PC-3 (cell line): Measurements from ENCODE around the gene LIPN. TPM values are rescaled to one million over a fixed set of nuclear protein-coding genes. Genes with fewer than 3 reads are reported as not detected.

Source experiments
- ATAC-seq: fragments of 200-7000 bp; cut with Tn5 transposase; 2 replicates; pipeline ENCODE4 v1.9.1; 2020; ENCODE audit warnings: mild to moderate bottlenecking, moderate library complexity
- BruUV-seq: library from RNA; stranded (reverse); fragments of 400-500 nt; replicated peaks from 2 replicates; lab custom pipeline; 2021; lab: Mats Ljungman, UMichigan
- CTCF ChIA-PET: fragments of 300-600 bp; sonication (Branson Sonifier 250); formaldehyde crosslinking; loops from one replicate; lab custom pipeline; 2022; ENCODE audit warnings: antibody characterized with exemption; lab: Charles Lee
- POLR2A ChIA-PET: fragments of 300-600 bp; sonication (Branson Sonifier 250); formaldehyde crosslinking; loops from one replicate; lab custom pipeline; 2022; ENCODE audit warnings: antibody characterized with exemption; ENCODE audit not compliant: unreplicated experiment; lab: Charles Lee
- DNase-seq: peaks from one replicate; pipeline ENCODE4 v3.0.0-alpha.2; 2015
- H2AFZ ChIP-seq: fragments of 300-600 bp; sonication (generic); 2 replicates; pipeline ENCODE4 v1.6.0; 2016; ENCODE audit warnings: antibody characterized with exemption, low read length
- H3F3A ChIP-seq: fragments of 300-600 bp; sonication (generic); one replicate; pipeline ENCODE4 v1.6.0; 2017; ENCODE audit warnings: antibody characterized with exemption, low read length, control low read depth, mild to moderate bottlenecking; ENCODE audit not compliant: unreplicated experiment
- H3K27ac ChIP-seq: fragments of 300-600 bp; sonication (generic); 2 replicates; pipeline ENCODE4 v1.5.1; 2016; ENCODE audit warnings: mild to moderate bottlenecking, low read length
- H3K27me3 ChIP-seq: fragments of 300-600 bp; sonication (generic); 2 replicates; pipeline ENCODE4 v1.6.1; 2016; ENCODE audit warnings: low read length, mixed read lengths
- H3K36me3 ChIP-seq: fragments of 300-600 bp; sonication (generic); 2 replicates; pipeline ENCODE4 v1.6.1; 2016; ENCODE audit warnings: low read depth, mixed run types, low read length, mixed read lengths
- H3K4me1 ChIP-seq: fragments of 300-600 bp; sonication (generic); 2 replicates; pipeline ENCODE4 v1.5.1; 2016; ENCODE audit warnings: low read length; ENCODE audit not compliant: insufficient read depth
- H3K4me2 ChIP-seq: fragments of 300-600 bp; sonication (generic); 2 replicates; pipeline ENCODE4 v1.6.0; 2016; ENCODE audit warnings: low read length
- H3K4me3 ChIP-seq: fragments of 300-600 bp; sonication (generic); 2 replicates; pipeline ENCODE4 v1.5.1; 2016; ENCODE audit warnings: mild to moderate bottlenecking, low read length, mixed read lengths
- H3K79me2 ChIP-seq: fragments of 300-600 bp; sonication (generic); 2 replicates; pipeline ENCODE4 v1.6.1; 2017; ENCODE audit warnings: low read length, mixed read lengths
- H3K9ac ChIP-seq: fragments of 300-600 bp; sonication (generic); 2 replicates; pipeline ENCODE4 v1.6.0; 2016; ENCODE audit warnings: mild to moderate bottlenecking, low read length
- H3K9me2 ChIP-seq: fragments of 300-600 bp; sonication (generic); replicated peaks from 2 replicates; pipeline ENCODE4 v1.6.1; 2016; ENCODE audit warnings: mixed run types, low read length, mixed read lengths
- H3K9me3 ChIP-seq: fragments of 300-600 bp; sonication (generic); 2 replicates; pipeline ENCODE4 v1.6.1; 2016; ENCODE audit warnings: low read length, mixed read lengths
- H4K20me1 ChIP-seq: fragments of 300-600 bp; sonication (generic); 2 replicates; pipeline ENCODE4 v1.6.1; 2016; ENCODE audit warnings: low read length, mixed read lengths
- EZH2 ChIP-seq: fragments of 300-600 bp; sonication (generic); IDR thresholded peaks from one replicate; pipeline ENCODE4 v1.6.1; 2017; ENCODE audit warnings: antibody characterized with exemption, mild to moderate bottlenecking, low read length; ENCODE audit not compliant: unreplicated experiment
- EZH2phosphoT487 ChIP-seq: fragments of 300-600 bp; sonication (generic); IDR thresholded peaks from 2 replicates; pipeline ENCODE4 v1.6.1; 2018; ENCODE audit warnings: mild to moderate bottlenecking, antibody characterized with exemption, low read length, borderline replicate concordance
- intact Hi-C: fragments of 100-400 bp; cut with micrococcal nuclease; formaldehyde crosslinking; loops from 2 replicates; pipeline ENCODE4 v1.9.0; 2023
- total RNA-seq: library from RNA; depleted of rRNA; stranded (reverse); fragments of >200 nt; gene quantifications from 2 replicates; pipeline ENCODE4 v1.2.3, GENCODE V29; 2014; rRNA removed
- TF ChIP-seq, protein P1 (sequence below): fragments of 300-600 bp; sonication (generic); conservative IDR thresholded peaks from 2 replicates; pipeline ENCODE4 v1.5.1; 2017; ENCODE audit warnings: antibody characterized with exemption, low read depth, mild to moderate bottlenecking, low read length

LIPN gene
- total RNA-seq, 1 experiment from 2014 or later: not detected

DNA sequence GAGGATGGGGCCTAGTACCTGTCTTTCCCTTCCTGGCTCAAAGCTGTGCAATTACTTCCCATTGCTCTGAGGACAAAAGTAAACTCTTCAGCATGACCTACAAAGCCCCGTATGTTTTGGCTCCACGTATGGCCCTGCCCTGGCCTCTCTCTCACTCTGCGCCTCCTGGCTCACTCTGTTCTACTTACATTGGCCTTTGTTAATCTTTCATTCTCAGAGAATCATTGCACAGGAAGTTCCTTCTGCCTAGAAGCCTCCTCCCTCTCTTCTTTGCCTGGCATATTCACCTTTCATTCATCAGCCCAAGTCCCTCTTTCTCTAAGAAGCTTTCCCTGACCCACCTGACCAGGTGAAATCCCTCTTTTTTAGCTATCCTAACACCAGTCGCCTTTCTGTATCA is 66.6 kb downstream of the LIPN start:
- TF ChIP-seq EZH2 (no peak), EZH2phosphoT487 (no peak)
- TF ChIP-seq, protein P1, sequence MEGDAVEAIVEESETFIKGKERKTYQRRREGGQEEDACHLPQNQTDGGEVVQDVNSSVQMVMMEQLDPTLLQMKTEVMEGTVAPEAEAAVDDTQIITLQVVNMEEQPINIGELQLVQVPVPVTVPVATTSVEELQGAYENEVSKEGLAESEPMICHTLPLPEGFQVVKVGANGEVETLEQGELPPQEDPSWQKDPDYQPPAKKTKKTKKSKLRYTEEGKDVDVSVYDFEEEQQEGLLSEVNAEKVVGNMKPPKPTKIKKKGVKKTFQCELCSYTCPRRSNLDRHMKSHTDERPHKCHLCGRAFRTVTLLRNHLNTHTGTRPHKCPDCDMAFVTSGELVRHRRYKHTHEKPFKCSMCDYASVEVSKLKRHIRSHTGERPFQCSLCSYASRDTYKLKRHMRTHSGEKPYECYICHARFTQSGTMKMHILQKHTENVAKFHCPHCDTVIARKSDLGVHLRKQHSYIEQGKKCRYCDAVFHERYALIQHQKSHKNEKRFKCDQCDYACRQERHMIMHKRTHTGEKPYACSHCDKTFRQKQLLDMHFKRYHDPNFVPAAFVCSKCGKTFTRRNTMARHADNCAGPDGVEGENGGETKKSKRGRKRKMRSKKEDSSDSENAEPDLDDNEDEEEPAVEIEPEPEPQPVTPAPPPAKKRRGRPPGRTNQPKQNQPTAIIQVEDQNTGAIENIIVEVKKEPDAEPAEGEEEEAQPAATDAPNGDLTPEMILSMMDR: no peak
- intact Hi-C loops: no loop called here
- CTCF ChIA-PET: no interaction called here
- Histone ChIP-seq H3K4me2 (no peak overlapping the region), H3K27me3 (no peaks in the 10 kb centered on the region), H4K20me1 (no peaks in the 10 kb centered on the region), H2AFZ (no peak overlapping the region), H3K4me1 (no peaks in the 10 kb centered on the region), H3K9ac (no peak overlapping the region), H3K79me2 (no peaks in the 10 kb centered on the region), H3K36me3 (no peaks in the 10 kb centered on the region), H3K27ac (no peak overlapping the region), H3K9me2 (no peaks in the 10 kb centered on the region), H3K4me3 (no peak overlapping the region), H3F3A (no peaks in the 10 kb centered on the region), H3K9me3 (no peaks in the 10 kb centered on the region)
- DNase-seq: no peak
- ATAC-seq: no peak
- no TSS peak for BruUV-seq
- POLR2A ChIA-PET: no interaction called here

DNA sequence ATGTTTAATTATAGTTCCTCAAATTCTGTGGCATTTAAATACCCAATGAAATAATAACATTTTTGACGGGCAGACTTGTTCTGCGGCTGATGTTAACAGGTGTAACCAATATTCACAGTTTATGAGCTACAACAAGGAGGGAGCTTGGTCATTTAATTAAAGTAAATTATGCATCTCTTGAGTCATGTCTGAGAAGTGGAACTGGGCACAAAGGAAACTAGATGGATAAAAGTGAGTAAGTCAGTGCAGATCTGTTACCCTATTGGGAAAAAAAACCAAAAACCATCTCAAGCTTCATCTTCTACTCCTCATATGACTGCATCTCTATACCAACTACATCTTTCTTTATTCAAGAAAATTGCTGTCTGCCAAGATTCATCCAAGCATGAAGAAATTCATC is 67.9 kb downstream of the LIPN start:
- POLR2A ChIA-PET: no interaction called here
- TF ChIP-seq EZH2phosphoT487: no peak
- TF ChIP-seq EZH2: no peak
- TF ChIP-seq, protein P1: no peak
- Histone ChIP-seq H3K9ac (no peak overlapping the region), H3K9me3 (no peaks in the 10 kb centered on the region), H3K79me2 (no peaks in the 10 kb centered on the region), H3K36me3 (no peaks in the 10 kb centered on the region), H3K27me3 (no peaks in the 10 kb centered on the region), H4K20me1 (no peaks in the 10 kb centered on the region), H3K4me3 (no peak overlapping the region), H2AFZ (no peak overlapping the region), H3K9me2 (no peaks in the 10 kb centered on the region), H3K4me1 (no peaks in the 10 kb centered on the region), H3K4me2 (no peak overlapping the region), H3K27ac (no peak overlapping the region), H3F3A (no peaks in the 10 kb centered on the region)
- BruUV-seq: no TSS peak
- intact Hi-C loops: no loop called here
- DNase-seq (no peak), ATAC-seq (no peak)
- CTCF ChIA-PET: no interaction called here

DNA sequence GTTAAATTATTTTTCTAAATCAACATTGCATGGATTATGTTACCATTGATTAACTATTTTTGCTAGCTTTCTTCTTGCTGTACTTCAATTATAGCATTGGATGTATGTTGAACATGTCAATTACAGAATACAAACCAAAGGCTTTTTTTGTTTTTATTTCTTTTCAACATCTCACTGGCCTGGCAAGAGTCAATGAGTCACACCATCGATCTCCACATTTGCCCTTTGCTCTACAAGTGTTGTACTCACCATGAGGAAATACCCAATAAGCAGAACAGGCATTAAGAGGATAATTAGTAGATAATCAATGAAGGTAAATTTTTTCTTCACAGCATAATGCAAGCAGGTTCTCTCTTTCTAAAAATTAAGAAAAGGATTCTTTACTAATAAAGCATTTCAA is 68.5 kb downstream of the LIPN start:
- BruUV-seq: no TSS peak
- H3K27me3 ChIP-seq: no peaks in the 10 kb centered on the region
- CTCF ChIA-PET: no interaction called here
- H3K79me2 ChIP-seq: no peaks in the 10 kb centered on the region
- H3K9me3 ChIP-seq: no peaks in the 10 kb centered on the region
- DNase-seq (no peak), ATAC-seq (no peak)
- H2AFZ ChIP-seq: no peak overlapping the region
- intact Hi-C loops: no loop called here
- H3K9me2 ChIP-seq: no peaks in the 10 kb centered on the region
- H3K4me2 ChIP-seq: no peak overlapping the region
- no peaks in the 10 kb centered on the region for H3K4me1 ChIP-seq
- TF ChIP-seq, protein P1: no peak
- no peak for TF ChIP-seq EZH2phosphoT487
- TF ChIP-seq EZH2: no peak
- no peaks in the 10 kb centered on the region for H4K20me1 ChIP-seq
- POLR2A ChIA-PET: no interaction called here
- no peak overlapping the region for H3K27ac ChIP-seq
- H3F3A ChIP-seq: no peaks in the 10 kb centered on the region
- no peaks in the 10 kb centered on the region for H3K36me3 ChIP-seq
- no peak overlapping the region for H3K4me3 ChIP-seq
- no peak overlapping the region for H3K9ac ChIP-seq

Other genes starting within 250 kb of the LIPN start
- gene RNLS, start 176.7 kb upstream of the LIPN start, total RNA-seq: not detected in 2 replicates
- gene LIPJ, start 173.3 kb upstream of the LIPN start, total RNA-seq: not detected in 2 replicates
- not detected in 2 replicates for gene LIPF, start 95.6 kb upstream of the LIPN start, total RNA-seq
- gene LIPK, start 53.8 kb upstream of the LIPN start, total RNA-seq: not detected in 2 replicates
- not detected in 2 replicates for gene LIPM, start 42.7 kb downstream of the LIPN start, total RNA-seq
- 5.0 and 6.2 TPM in 2 replicates for gene ANKRD22, start 91.8 kb downstream of the LIPN start, total RNA-seq
- gene STAMBPL1, start 120.2 kb downstream of the LIPN start, total RNA-seq: 15.7 and 19.5 TPM in 2 replicates
- gene ACTA2, start 192.8 kb downstream of the LIPN start, total RNA-seq: 2.7 TPM in 1 of 2 replicates, not detected in the other
- 3.5 and 4.8 TPM in 2 replicates for gene FAS, start 230.8 kb downstream of the LIPN start, total RNA-seq